TTC549 (cell line): ENCODE measurements around the gene PSMB11.

Experiments
- FAIRE-seq: peaks from 2 replicates; lab custom pipeline; 2012; peaks lifted over from hg19 to GRCh38; lab: Jason Lieb, UNC

The PSMB11 gene

GRCh38 chr14:23089498-23090253 lies 47.7 kb downstream of the PSMB11 start:
- no peak for FAIRE-seq

DNA sequence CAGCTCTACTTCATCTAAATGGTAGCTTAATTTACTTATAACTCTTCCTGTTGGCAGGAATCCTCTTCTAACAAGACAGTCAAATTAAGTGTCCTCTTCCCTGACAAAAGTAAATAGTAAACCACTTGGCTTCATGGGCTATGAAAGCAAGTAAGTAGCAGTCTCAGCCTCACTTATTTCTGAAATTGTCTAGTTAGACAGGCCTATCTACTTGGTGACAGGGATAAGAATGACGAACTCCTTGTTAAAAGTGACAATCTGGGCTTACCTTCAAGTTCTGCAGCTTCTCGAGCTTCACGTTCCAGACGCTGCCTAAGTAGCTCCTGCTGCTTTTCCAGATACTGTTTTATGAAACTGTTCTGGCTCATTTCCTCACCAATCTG lies 48.2 kb downstream of the PSMB11 start:
- FAIRE-seq = no peak

DNA sequence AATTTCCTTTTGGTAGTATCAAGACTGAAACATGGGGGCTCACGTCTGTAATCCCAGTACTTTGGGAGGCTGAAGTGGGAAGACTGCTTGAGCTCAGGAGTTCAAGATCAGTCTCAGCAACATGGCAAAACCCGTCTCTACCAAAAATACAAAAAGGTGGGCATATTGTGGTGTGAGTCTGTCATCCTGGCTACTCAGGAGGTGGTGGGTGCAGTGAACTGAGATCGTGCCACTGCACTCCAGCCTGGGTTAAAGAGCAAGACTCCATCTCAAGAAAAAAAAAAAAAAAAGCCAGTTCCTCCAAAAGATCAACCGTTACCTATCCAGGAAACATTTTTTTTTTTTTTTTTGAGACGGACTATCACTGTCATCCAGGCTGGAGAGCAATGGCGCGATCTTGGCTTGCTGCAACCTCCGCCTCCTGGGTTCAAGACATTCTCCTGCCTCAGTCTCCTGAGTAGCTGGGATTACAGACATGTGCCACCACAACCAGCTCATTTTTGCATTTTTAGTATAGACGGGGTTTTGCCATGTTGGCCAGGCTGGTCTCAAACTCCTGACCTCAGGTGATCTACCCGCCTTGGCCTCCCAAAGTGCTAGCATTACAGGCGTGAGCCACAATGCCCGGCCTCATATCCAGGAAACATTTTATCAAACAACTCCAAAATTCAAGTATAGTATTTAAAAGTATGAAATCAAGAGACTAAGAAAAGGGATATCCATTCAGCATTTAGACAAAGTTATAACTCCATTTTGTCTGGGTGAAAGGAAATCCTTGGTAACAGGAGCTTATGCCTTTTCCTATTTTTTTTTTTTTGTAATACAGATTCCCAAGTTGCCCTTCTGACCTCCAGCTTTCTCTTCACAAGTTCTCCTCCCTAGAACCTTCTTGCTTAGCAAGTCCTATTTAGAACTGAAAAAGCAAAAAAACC lies 49.5 kb downstream of the PSMB11 start:
- FAIRE-seq = no peak

GRCh38 chr14:23093104-23093503 lies 51.1 kb downstream of the PSMB11 start:
- FAIRE-seq = no peak

- no peak for FAIRE-seq
These were observed 51.5 kb downstream of the PSMB11 start for GRCh38 chr14:23093526-23093925.
